MCF 10A (cell line): Measurements from ENCODE around the gene NRL. TPM values are rescaled to one million over a fixed set of nuclear protein-coding genes. Genes with fewer than 3 reads are reported as not detected.

ENCODE experiments used
- BruUV-seq: library from RNA; stranded (reverse); fragments of 400-500 nt; replicated peaks from 2 replicates; lab custom pipeline; 2021; lab: Mats Ljungman, UMichigan
- CTCF ChIA-PET: fragments of 300-600 bp; sonication (Branson Sonifier 250); formaldehyde crosslinking; extraction: SDS; loops from one replicate; lab custom pipeline; 2021; ENCODE audit warnings: antibody characterized with exemption, inconsistent platforms; lab: Yijun Ruan, JAX
- POLR2A ChIA-PET: fragments of 300-600, 350-650 bp; sonication (Branson Sonifier 250); formaldehyde crosslinking; extraction: SDS; loops from one replicate; lab custom pipeline; 2020; ENCODE audit warnings: antibody characterized with exemption, inconsistent platforms; lab: Yijun Ruan, JAX
- DNase-seq: peaks from one replicate; pipeline ENCODE4 v3.0.0-alpha.2; 2018; ENCODE audit not compliant: unreplicated experiment
- H3K27ac Mint-ChIP-seq: one replicate; pipeline ENCODE4 v1.8.0; 2022; ENCODE audit warnings: mild to moderate bottlenecking, low read depth, mixed read lengths; ENCODE audit not compliant: unreplicated experiment
- H3K27me3 Mint-ChIP-seq: one replicate; pipeline ENCODE4 v1.8.0; 2022; ENCODE audit warnings: mixed read lengths; ENCODE audit not compliant: insufficient read depth, unreplicated experiment
- H3K36me3 Mint-ChIP-seq: one replicate; pipeline ENCODE4 v1.8.0; 2022; ENCODE audit warnings: mild to moderate bottlenecking, moderate library complexity, mixed read lengths; ENCODE audit not compliant: insufficient read depth, unreplicated experiment
- H3K4me1 Mint-ChIP-seq: one replicate; pipeline ENCODE4 v1.8.0; 2022; ENCODE audit warnings: mixed read lengths; ENCODE audit not compliant: insufficient read depth, unreplicated experiment
- H3K4me3 Mint-ChIP-seq: one replicate; pipeline ENCODE4 v1.8.0; 2022; ENCODE audit warnings: mild to moderate bottlenecking, moderate library complexity, mixed read lengths; ENCODE audit not compliant: unreplicated experiment
- H3K9me3 Mint-ChIP-seq: one replicate; pipeline ENCODE4 v1.8.0; 2022; ENCODE audit warnings: mixed read lengths; ENCODE audit not compliant: unreplicated experiment
- intact Hi-C: fragments of 100-400 bp; cut with micrococcal nuclease; formaldehyde crosslinking; loops from 2 replicates; pipeline ENCODE4 v1.14.1; 2022
- total RNA-seq: library from RNA; stranded (reverse); gene quantifications from 2 replicates; pipeline ENCODE4 v1.2.3, GENCODE V29; 2022
- TF ChIP-seq, protein P1 (sequence below): fragments of 200-600 bp; IDR thresholded peaks from one replicate; pipeline ENCODE4 v1.8.0; 2022; ENCODE audit warnings: antibody characterized with exemption, mild to moderate bottlenecking; ENCODE audit not compliant: unreplicated experiment

The NRL gene
- total RNA-seq, 1 experiment from 2014 or later: 2.1 TPM

DNA sequence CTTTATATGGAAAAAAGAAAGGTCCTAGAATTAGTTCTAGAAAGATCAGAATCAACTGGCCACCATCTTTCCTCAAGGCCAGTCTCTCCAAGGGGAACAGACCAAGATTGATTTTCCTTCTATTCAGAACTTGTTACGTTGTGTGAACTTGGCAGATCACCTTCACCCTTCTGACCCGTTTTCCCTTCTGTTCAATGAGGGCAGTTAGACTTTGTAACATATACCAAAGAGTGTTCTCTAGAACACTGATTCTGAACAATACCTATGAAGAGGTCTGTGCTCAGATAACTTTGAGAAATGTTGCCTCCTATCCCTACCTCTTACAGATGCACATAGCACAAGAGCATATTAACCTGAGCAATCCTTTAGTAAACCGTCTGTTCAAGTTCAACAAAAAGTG lies 31.3 kb downstream of the NRL start:
- no peak for DNase-seq
- TF ChIP-seq, protein P1, sequence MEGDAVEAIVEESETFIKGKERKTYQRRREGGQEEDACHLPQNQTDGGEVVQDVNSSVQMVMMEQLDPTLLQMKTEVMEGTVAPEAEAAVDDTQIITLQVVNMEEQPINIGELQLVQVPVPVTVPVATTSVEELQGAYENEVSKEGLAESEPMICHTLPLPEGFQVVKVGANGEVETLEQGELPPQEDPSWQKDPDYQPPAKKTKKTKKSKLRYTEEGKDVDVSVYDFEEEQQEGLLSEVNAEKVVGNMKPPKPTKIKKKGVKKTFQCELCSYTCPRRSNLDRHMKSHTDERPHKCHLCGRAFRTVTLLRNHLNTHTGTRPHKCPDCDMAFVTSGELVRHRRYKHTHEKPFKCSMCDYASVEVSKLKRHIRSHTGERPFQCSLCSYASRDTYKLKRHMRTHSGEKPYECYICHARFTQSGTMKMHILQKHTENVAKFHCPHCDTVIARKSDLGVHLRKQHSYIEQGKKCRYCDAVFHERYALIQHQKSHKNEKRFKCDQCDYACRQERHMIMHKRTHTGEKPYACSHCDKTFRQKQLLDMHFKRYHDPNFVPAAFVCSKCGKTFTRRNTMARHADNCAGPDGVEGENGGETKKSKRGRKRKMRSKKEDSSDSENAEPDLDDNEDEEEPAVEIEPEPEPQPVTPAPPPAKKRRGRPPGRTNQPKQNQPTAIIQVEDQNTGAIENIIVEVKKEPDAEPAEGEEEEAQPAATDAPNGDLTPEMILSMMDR: no peak
- intact Hi-C loops: no loop called here
- Mint-ChIP-seq H3K27me3 (peaks cover 25% of the 10 kb centered on the region), H3K9me3 (no peaks in the 10 kb centered on the region), H3K36me3 (peaks cover 6% of the 10 kb centered on the region), H3K4me1 (no peaks in the 10 kb centered on the region), H3K4me3 (no peak overlapping the region), H3K27ac (no peak overlapping the region)
- BruUV-seq: no TSS peak
- ChIA-PET CTCF (interaction anchor here (0.5 to 4.5 kb wide), 5 partner anchors 8 to 49 kb away, joined by 3 to 58 read pairs (median 3); no protein-coding TSS in a partner anchor), POLR2A (interaction anchor here (0.5 to 0.6 kb wide), 2 partner anchors 25 to 258 kb away, joined by 3 read pairs; no protein-coding TSS in a partner anchor)

DNA sequence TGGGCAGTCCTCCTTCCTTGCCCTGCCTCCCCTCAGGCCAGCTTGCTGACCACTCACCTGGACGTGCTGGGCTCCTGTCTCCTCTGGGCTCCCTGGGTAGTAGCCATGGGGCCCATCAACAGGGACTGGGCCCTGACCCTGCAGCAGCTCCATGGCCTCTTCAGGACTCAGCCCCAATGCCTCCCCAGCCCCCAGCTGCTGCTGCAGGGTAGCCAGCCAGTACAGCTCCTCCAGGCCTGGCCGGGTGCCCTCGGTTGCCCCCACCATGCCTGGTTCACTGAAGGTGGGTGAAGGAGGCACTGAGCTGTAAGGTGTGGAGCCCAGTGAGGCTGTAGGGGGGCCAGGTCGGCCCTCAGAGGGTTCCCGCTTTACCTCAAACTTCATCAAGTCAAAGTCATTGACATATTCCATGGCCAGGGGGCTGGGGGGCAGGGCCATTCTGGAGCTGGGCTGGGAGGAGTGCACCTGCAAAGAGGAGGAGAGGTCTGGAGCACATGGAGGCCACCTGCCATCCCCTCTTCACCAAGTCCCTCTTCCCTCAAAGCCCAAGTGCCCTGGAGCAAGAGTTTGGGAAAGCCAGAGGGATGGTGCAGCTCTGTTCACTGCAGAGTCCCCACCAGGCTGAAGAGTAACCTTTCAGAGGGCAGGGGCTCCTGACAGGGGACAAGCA lies 32.2 kb downstream of the NRL start:
- H3K9me3 Mint-ChIP-seq: no peaks in the 10 kb centered on the region
- TF ChIP-seq, protein P1: no peak
- H3K36me3 Mint-ChIP-seq: peaks cover 2% of the 10 kb centered on the region
- intact Hi-C loops: no loop called here
- no peak overlapping the region for H3K27ac Mint-ChIP-seq
- DNase-seq: no peak
- BruUV-seq: no TSS peak
- ChIA-PET CTCF (interaction anchor here (0.6 to 4.5 kb wide), 7 partner anchors 9 to 45 kb away, joined by 3 to 58 read pairs (median 3); no protein-coding TSS in a partner anchor), POLR2A (interaction anchor here (0.5 to 1.0 kb wide), 4 partner anchors 24 to 901 kb away, joined by 3 read pairs; no protein-coding TSS in a partner anchor)
- peak overlapping the region; percentile 74 for H3K4me3 Mint-ChIP-seq
- no peaks in the 10 kb centered on the region for H3K4me1 Mint-ChIP-seq
- peaks cover 25% of the 10 kb centered on the region for H3K27me3 Mint-ChIP-seq

DNA sequence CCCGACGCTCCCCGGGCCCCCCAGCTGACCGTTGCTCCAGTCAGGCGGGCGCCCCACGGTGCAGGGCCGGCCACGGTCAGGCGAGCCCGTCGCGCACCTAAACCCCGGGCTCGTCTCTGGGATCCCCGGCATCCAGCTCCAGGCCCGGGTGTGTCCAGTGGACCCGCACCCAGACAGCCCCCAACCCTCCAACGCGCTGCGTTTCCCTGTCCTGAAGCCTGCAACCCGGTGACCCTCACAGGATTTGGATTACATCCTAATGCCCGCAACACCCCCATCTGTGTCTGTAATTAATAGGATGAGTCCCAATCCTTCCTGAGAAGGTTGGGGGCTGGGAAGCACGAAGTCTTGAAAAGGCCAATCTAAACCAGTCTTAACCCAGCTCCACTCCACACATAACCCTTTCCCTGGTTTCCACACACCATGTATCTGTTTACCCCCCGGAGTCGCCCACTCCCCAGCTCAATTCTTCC lies 33.0 kb downstream of the NRL start:
- intact Hi-C loops: loop anchor here (2.0 kb wide), 1 partner anchor 29 kb away; the partner anchor contains the start of gene CARMIL3
- BruUV-seq: no TSS peak
- TF ChIP-seq, protein P1: no peak
- Mint-ChIP-seq H3K9me3 (no peaks in the 10 kb centered on the region), H3K4me3 (peak overlapping the region; percentile 74), H3K27ac (no peak overlapping the region), H3K27me3 (peaks cover 25% of the 10 kb centered on the region), H3K36me3 (no peaks in the 10 kb centered on the region), H3K4me1 (no peaks in the 10 kb centered on the region)
- ChIA-PET CTCF (interaction anchor here (0.6 to 4.5 kb wide), 11 partner anchors 10 to 519 kb away, joined by 3 to 58 read pairs (median 4); partner anchors contain the start of gene PCK2), POLR2A (interaction anchor here (0.8 to 1.4 kb wide), 7 partner anchors 12 to 161 kb away, joined by 3 to 6 read pairs (median 3); partner anchors contain the start of genes CARMIL3, MDP1, PCK2 and TINF2)
- DNase-seq: no peak
